HFFc6 (cell line): ENCODE data around the gene DUS1L. TPM values are rescaled to one million over a fixed set of nuclear protein-coding genes. Genes with fewer than 3 reads are reported as not detected.
"Not testable (repeated sequence)": the region's sequence is repeated elsewhere in the genome, so short reads cannot be mapped to it uniquely, and the experiment has no call there.

Experiments
- DNase-seq: peaks from one replicate; pipeline ENCODE4 v3.0.0-alpha.2; 2018
- H3K27ac Mint-ChIP-seq: 2 replicates; pipeline ENCODE4 v1.8.0; 2020; ENCODE audit warnings: mild to moderate bottlenecking, mixed read lengths
- H3K27me3 Mint-ChIP-seq: 2 replicates; pipeline ENCODE4 v1.8.0; 2021; ENCODE audit warnings: mild to moderate bottlenecking, moderate library complexity, mixed read lengths; ENCODE audit not compliant: insufficient read depth
- H3K36me3 Mint-ChIP-seq: 2 replicates; pipeline ENCODE4 v1.8.0; 2021; ENCODE audit warnings: low read depth, mixed read lengths
- H3K4me1 Mint-ChIP-seq: 2 replicates; pipeline ENCODE4 v1.8.0; 2020; ENCODE audit warnings: low read depth, mixed read lengths
- H3K4me3 Mint-ChIP-seq: 2 replicates; pipeline ENCODE4 v1.8.0; 2020; ENCODE audit warnings: mild to moderate bottlenecking, moderate library complexity, mixed read lengths
- H3K9me3 Mint-ChIP-seq: 2 replicates; pipeline ENCODE4 v1.8.0; 2020; ENCODE audit warnings: mild to moderate bottlenecking, mixed read lengths
- CTCF ChIP-seq: fragments of 200-600 bp; sonication (generic); IDR thresholded peaks from 2 replicates; pipeline ENCODE4 v1.5.0; 2021; ENCODE audit warnings: antibody characterized with exemption, mild to moderate bottlenecking
- total RNA-seq, 6 experiments: library from RNA; stranded (reverse); fragmentation: NEBNext Ultra II Directional; extraction: Animal tissue kit (Norgen Biotek cat#: 25700); gene quantifications; 2 replicates in 1 of 6; 3 replicates in 5 of 6; pipeline ENCODE4 v1.2.3, GENCODE V29; 2021

Gene DUS1L
- total RNA-seq, 6 experiments from 2014 or later, result 65.8 to 86.8 (median 71.2) TPM

DNA sequence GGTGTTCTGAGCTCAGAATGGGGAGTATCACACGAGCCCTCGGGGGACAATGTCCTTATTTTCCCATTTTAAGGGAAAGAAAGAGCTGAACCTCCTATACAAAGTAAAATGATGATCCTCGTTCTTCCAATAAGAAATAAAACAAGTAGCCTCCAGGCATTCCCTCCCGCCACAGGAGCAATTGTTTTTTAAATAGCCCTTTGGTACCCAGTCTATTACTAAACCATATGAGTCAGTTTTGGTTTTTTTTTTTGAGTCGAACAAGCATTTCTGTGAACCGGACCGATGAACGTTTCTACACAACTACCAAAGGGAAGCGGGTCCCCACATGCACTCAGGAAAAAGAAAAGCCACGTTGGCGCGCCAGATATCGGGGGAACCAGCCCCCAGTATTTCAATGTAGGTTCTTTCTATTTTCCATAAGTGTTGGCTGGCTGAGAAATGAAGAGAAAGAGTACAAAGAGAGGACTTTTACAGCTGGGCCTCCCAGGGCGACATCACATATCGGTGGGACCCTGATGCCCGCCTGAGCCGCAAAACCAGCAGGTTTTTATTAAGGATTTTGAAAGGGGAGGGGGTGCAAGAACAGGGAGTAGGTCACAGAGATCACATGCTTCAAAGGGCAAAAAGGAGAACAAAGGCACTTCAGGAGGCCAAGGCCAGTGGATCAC is 24.3 kb downstream of the DUS1L start:
- DNase-seq, result no peak
- no peaks in the 10 kb centered on the region; the same call in 1 of the 2 replicates for H3K27me3 Mint-ChIP-seq
- H3K36me3 Mint-ChIP-seq, result no peaks in the 10 kb centered on the region
- TF ChIP-seq CTCF, result no peak
- peak overlapping the region; percentile 20; the same call in 1 of the 2 replicates for H3K4me3 Mint-ChIP-seq
- no peaks in the 10 kb centered on the region for H3K9me3 Mint-ChIP-seq
- H3K27ac Mint-ChIP-seq, result no peak overlapping the region; the same call in 1 of the 2 replicates
- H3K4me1 Mint-ChIP-seq, result peaks cover 17% of the 10 kb centered on the region

DNA sequence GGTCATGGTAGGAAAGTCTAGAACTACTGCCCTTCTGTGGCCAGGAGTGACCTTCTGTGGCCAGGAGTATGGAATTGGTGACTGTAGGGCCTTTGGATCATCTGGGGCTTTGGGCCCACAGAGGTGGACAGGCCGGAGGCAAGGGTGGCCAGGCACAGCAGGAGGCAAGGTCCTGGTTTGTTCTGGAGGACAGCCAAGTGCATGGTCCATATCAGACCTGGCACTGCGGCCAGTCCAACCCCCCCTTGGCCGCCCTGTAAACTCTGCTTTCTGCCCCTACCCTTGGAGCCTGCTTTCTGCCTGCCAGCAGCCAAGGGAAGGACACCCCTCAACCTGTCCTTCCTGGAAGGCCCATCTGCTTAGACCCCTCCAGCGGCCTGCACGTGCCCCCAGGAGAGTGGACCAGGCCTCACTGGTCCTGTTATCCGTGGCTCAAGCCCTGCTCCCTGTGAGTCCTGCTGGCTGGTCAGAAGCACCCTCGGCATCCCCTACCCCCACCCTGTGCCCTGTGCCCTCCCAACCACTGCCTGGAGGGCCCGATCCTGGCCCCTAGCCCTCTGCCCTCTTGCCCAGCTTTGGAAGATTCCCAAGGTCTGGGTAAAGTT is 25.8 kb downstream of the DUS1L start:
- Mint-ChIP-seq H3K4me1 (peaks cover 17% of the 10 kb centered on the region), H3K4me3 (no peak overlapping the region), H3K9me3 (no peaks in the 10 kb centered on the region), H3K36me3 (peaks cover 6% of the 10 kb centered on the region; the same call in 1 of the 2 replicates), H3K27me3 (no peaks in the 10 kb centered on the region; the same call in 1 of the 2 replicates), H3K27ac (no peak overlapping the region)
- DNase-seq, result no peak
- no peak for TF ChIP-seq CTCF

- H3K4me1 Mint-ChIP-seq, result peaks cover 17% of the 10 kb centered on the region
- H3K27me3 Mint-ChIP-seq, H3K36me3 Mint-ChIP-seq, H3K27ac Mint-ChIP-seq, H3K4me3 Mint-ChIP-seq, DNase-seq, H3K9me3 Mint-ChIP-seq: not testable (repeated sequence)
Observed at GRCh38 chr17:82038796-82039409, 26.7 kb downstream of the DUS1L start.

DNA sequence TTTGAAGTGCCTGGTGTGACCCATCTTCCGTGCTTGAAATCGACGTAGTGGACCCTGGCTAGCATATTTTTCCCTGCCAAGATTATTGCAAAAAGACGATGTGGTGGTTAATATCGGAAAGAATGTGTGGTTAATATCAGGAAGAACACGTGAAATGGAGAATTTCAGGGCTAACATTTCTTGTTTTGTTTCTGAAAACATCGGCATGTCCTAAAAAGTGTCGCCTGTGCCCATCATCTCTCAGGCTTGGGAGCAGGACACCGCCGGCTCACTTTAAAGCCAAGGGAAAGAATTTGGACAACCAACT is 27.8 kb downstream of the DUS1L start:
- Mint-ChIP-seq H3K9me3 (no peaks in the 10 kb centered on the region), H3K36me3 (peaks cover 6% of the 10 kb centered on the region; the same call in 1 of the 2 replicates), H3K27me3 (no peaks in the 10 kb centered on the region; the same call in 1 of the 2 replicates), H3K27ac (peak overlapping the region; percentile 93), H3K4me3 (peak overlapping the region; percentile 86), H3K4me1 (peaks cover 17% of the 10 kb centered on the region)
- DNase-seq, result no peak
- no peak for TF ChIP-seq CTCF

GRCh38 chr17:82037092-82037888 is 28.3 kb downstream of the DUS1L start, which contains the start of gene DCXR:
Gene DCXR (minus strand): TSS chr17:82037697. CDS start chr17:82037682, 15 bp downstream.
- Mint-ChIP-seq H3K36me3 (peaks cover 6% of the 10 kb centered on the region; the same call in 1 of the 2 replicates), H3K4me3 (peak within 1 kb of the TSS; percentile 86), H3K9me3 (no peaks in the 10 kb centered on the region), H3K4me1 (peaks cover 17% of the 10 kb centered on the region), H3K27ac (peak within 1 kb of the TSS; percentile 93), H3K27me3 (no peaks in the 10 kb centered on the region; the same call in 1 of the 2 replicates)
- peak; percentile 89 for TF ChIP-seq CTCF
- peak; percentile 89 for DNase-seq
